ENCODE results near the gene PTPN1.

GRCh38 chr20:50550531-50550930 is 40.3 kb downstream of the PTPN1 start:
- no peak for TF ChIP-seq POLR2AphosphoS5 (IDR thresholded peaks at IDR 0.05; ENCODE audit: low read depth, low read length)
- TF ChIP-seq POLR2A (IDR thresholded peaks at IDR 0.05; ENCODE audit: low read depth, low read length): no peak
- no peak for TF ChIP-seq TAF1 (IDR thresholded peaks at IDR 0.05; ENCODE audit: low read depth, low read length)
- TF ChIP-seq PAX5 (IDR thresholded peaks at IDR 0.05; ENCODE audit: insufficient read depth, low read length, severe bottlenecking): no peak
- no peak for TF ChIP-seq POU2F2 (IDR thresholded peaks at IDR 0.05; ENCODE audit: low read depth, low read length)
- no peak for TF ChIP-seq SPI1 (IDR thresholded peaks at IDR 0.05; ENCODE audit: low read depth, low read length)
